22Rv1 (cell line): ENCODE results near the gene ONECUT3.
"Not testable (repeated sequence)": the region's sequence is repeated elsewhere in the genome, so short reads cannot be mapped to it uniquely, and the experiment has no call there.

Source experiments
- H3K27ac ChIP-seq: fragments of 450-650 bp; 2 replicates; pipeline ENCODE4 v1.5.1; 2017
- CTCF ChIP-seq: fragments of 450-650 bp; IDR thresholded peaks from 2 replicates; pipeline ENCODE4 v1.5.1; 2017; ENCODE audit warnings: mild to moderate bottlenecking
- ZFX ChIP-seq: fragments of 450-650 bp; IDR thresholded peaks from 2 replicates; pipeline ENCODE4 v1.6.1; 2017; ENCODE audit warnings: antibody characterized with exemption, borderline replicate concordance

The ONECUT3 gene

DNA sequence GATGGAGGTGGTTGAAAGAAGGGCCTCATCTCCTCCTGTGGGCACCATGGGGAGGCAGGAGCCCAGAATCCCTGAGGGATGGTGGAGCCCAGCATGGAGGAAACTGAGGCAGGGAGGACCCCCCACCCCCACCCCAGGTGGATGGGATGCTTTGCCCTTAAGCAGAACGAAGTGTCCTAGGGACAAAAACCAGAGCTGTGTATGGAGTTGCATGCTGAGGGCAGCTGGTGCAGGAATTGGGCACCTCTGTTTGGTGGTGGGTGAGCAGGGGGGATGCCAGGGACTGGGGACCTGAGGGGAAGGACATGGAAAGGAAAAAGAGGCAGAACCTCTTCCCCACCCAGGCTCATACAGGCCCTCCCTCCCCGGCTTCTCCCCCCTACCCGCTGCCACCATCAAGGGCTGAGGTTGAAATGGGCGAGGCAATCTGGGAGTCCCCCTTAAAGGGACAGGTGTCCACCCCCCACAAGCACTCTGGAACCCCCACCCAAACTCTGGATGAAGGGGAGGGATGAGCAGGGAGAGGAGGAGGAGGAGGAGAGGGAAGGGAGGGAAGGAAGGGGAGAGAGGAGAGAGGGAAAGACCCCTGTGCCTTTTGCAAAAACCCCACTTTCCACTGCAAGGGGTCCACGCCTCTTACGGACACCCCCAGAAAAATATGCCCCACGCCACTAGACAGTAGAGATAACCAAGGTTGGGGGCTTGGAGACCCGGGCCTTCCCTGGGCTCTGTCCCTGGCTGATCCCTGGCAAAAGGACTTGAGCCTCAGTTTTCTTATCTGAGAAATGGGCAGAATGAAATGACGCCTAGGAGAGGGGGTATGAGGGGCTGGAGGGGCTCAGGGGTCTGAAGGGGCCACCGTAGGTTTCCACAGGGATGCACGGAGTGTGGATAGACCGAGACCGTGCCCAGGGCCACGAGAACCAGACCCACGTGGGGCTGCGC lies 5.9 kb downstream of the ONECUT3 start:
- no peak overlapping the region for H3K27ac ChIP-seq
- TF ChIP-seq ZFX: no peak
- TF ChIP-seq CTCF: no peak

- H3K27ac ChIP-seq: no peak overlapping the region
- TF ChIP-seq CTCF: no peak; the same call in 1 of the 2 replicates
- no peak for TF ChIP-seq ZFX
Measured at GRCh38 chr19:1760020-1760419, 6.7 kb downstream of the ONECUT3 start.

DNA sequence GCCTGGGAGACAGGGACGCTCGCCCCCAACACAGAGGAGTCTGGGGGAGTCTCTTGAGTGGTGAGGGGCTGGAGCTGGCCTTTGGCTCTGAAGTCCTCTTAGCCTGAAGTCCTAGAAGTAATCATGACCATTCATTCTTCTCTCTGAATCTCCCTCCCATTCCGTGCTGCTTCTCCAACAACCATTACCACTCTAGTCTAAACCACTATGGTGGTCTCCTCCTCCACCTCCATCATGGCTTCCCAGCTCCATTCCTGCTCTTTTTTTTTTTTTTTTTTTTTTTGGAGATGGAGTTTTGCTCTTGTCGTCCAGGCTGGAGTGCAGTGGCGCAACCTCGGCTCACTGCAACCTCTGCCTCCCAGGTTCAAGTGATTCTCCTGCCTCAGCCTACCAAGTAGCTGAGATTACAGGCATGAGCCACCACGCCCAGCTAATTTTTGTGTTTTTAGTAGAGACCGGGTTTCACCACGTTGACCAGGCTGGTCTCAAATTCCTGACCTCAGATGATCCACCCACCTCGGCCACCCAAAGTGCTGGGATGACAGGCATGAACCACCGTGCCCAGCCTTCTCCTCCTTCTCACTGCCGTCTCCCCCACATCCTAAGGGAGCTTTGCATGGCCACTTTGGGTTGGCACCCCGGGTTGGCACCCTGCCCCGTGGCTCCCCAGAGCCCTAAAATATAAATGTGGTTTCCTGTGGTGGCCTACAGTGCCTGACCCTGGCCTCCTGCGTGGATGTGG lies 7.7 kb downstream of the ONECUT3 start:
- H3K27ac ChIP-seq: not testable (repeated sequence)

DNA sequence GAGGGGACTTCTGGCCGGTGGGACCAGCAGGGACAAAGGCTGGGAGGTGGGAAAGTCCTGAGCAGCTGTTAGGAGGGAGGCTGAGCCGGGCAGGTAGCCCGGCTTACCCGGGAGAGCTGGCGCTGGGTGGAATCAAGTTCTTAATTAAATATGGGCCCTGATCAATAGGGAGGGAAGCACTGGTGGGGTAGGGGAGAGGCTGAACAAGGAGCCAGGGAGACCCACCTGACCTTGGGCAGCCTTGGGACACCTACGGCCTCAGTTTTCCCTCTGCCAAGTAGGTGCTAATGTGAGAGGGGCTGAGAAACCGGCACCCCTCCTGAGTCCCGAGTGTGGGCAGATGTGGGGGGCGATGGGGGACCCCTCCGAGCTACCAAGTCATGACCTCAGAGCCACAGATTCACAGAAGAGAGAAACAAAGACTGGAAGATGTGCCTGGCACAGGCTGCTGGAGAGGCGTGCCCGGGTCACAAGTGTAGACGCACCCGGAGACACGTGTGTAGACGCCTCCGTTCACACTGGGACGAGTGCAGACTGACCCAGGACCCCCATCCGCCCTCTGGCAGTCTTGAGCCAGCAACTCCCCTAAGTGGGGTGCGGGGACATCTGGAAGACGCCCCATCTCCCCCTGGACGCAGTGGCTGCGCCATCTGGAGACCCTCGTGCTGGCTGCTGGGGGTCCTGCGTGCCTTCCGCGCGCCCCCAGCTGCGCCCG lies 8.4 kb downstream of the ONECUT3 start:
- TF ChIP-seq CTCF (no peak), ZFX (no peak)
- no peak overlapping the region for H3K27ac ChIP-seq

DNA sequence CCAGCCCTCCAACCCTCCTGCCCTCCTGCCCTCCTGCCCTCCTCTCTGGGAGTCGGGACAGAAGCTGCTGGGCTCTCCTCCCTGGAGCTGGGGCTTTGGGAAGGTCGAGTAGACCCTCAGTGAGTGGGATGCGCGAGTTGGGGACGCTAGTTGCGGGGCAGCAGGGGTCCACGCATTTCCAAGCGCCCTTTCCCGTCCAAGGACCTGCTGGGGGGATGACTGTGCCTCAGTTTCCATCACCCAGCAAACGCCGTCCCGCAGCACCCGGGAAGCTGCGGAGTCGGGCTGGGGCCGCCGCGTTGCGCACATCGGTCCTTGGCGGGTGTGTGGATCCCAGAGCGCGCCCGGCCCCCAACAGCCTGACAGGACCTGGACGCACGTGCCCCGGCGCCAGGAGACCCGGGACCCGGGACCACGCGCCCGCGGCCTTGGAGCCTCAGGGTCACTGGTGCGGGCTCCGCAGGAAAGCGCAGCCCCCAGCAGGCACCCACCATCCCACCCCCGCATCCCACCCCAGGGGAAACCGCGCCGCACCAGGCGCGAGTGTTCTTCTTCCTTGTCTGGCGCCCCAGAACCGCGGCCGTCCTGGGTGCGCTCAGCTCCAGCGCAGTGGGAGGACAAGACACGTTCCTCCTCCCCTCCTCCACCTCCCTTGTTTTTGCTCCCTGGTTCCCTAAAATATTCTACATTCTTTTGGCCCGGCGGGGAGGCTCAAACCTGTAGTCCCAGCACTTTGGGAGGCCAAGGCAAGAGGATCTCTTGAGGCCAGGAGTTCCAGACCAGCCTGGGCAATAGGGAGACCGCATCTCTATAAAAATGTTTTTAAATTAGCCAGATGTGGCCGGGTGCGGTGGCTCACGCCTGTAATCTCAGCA lies 9.2 kb downstream of the ONECUT3 start:
- H3K27ac ChIP-seq: no peak overlapping the region
- TF ChIP-seq ZFX (no peak), CTCF (no peak)

GRCh38 chr19:1763648-1764639 lies 10.6 kb downstream of the ONECUT3 start:
- TF ChIP-seq ZFX (no peak), CTCF (no peak)
- H3K27ac ChIP-seq: no peak overlapping the region
